ENCODE measurements around the gene COL6A2.
"Not testable (repeated sequence)": the region's sequence is repeated elsewhere in the genome, so short reads cannot be mapped to it uniquely, and the experiment has no call there.

COL6A2 gene

GRCh38 chr21:46097336-46098293 lies at the start of gene COL6A2:
TSS of gene COL6A2 (plus strand) at chr21:46098112.
- DNase-seq = peak; percentile 27

- DNase-seq = no peak
Measured at GRCh38 chr21:46048926-46049889, 48.7 kb upstream of the COL6A2 start.

GRCh38 chr21:46049890-46050667 lies 47.8 kb upstream of the COL6A2 start:
- no peak for DNase-seq

GRCh38 chr21:46050668-46051378 lies 47.1 kb upstream of the COL6A2 start:
- DNase-seq = no peak

GRCh38 chr21:46051379-46051770 lies 46.5 kb upstream of the COL6A2 start:
- DNase-seq = no peak

- DNase-seq = no peak
Measured at GRCh38 chr21:46051821-46052675, 45.9 kb upstream of the COL6A2 start.

GRCh38 chr21:46052703-46053651 lies 44.9 kb upstream of the COL6A2 start:
- DNase-seq = peak; percentile 39

- no peak for DNase-seq
Measured at GRCh38 chr21:46054031-46054430, 43.9 kb upstream of the COL6A2 start.

- DNase-seq = no peak
Measured at GRCh38 chr21:46054451-46054881, 43.4 kb upstream of the COL6A2 start.

- DNase-seq = no peak
Measured at GRCh38 chr21:46055863-46056281, 42.0 kb upstream of the COL6A2 start.

- no peak for DNase-seq
Measured at GRCh38 chr21:46056450-46056903, 41.4 kb upstream of the COL6A2 start.

GRCh38 chr21:46057111-46057709 lies 40.7 kb upstream of the COL6A2 start:
- no peak for DNase-seq

GRCh38 chr21:46057710-46058241 lies 40.1 kb upstream of the COL6A2 start:
- DNase-seq = no peak

- no peak for DNase-seq
Measured at GRCh38 chr21:46058431-46059145, 39.3 kb upstream of the COL6A2 start.

- no peak for DNase-seq
Measured at GRCh38 chr21:46059195-46059594, 38.7 kb upstream of the COL6A2 start.

GRCh38 chr21:46059711-46060455 lies 38.0 kb upstream of the COL6A2 start:
- not testable (repeated sequence) for DNase-seq

GRCh38 chr21:46060596-46061061 lies 37.3 kb upstream of the COL6A2 start:
- DNase-seq = peak; percentile 15

Data from stimulated activated naive CD4-positive, alpha-beta T cell treated with Interleukin-2 at 50 U/mL for 16 hours (primary cell).